Embryonic facial prominence (tissue), 1 donor: ENCODE results near the gene ATR.
"Not testable (repeated sequence)": the region's sequence is repeated elsewhere in the genome, so short reads cannot be mapped to it uniquely, and the experiment has no call there.

ENCODE experiments used
- DNase-seq: peaks from one replicate; pipeline ENCODE4 v3.0.0-alpha.2; 2016; ENCODE audit errors: extremely low spot score

Gene ATR

GRCh38 chr3:142578329-142579223 is at the start of gene ATR:
Gene ATR, minus strand, starts transcription at chr3:142578733. Its CDS starts 29 bp downstream, at chr3:142578704.
- peak; percentile 87 for DNase-seq

GRCh38 chr3:142626971-142627370 is 48.4 kb upstream of the ATR start:
- no peak for DNase-seq

- no peak for DNase-seq
Observed at GRCh38 chr3:142625153-142625440, 46.6 kb upstream of the ATR start.

GRCh38 chr3:142624341-142625152 is 46.0 kb upstream of the ATR start:
- no peak for DNase-seq

GRCh38 chr3:142623194-142623593 is 44.7 kb upstream of the ATR start:
- no peak for DNase-seq

GRCh38 chr3:142622405-142622804 is 43.9 kb upstream of the ATR start:
- DNase-seq: no peak

GRCh38 chr3:142618917-142619461 is 40.5 kb upstream of the ATR start:
- DNase-seq: no peak

- DNase-seq: no peak
Observed at GRCh38 chr3:142615171-142615570, 36.6 kb upstream of the ATR start.

- DNase-seq: no peak
Observed at GRCh38 chr3:142614059-142614626, 35.6 kb upstream of the ATR start.

- DNase-seq: no peak
Observed at GRCh38 chr3:142613491-142613890, 35.0 kb upstream of the ATR start.

- no peak for DNase-seq
Observed at GRCh38 chr3:142611206-142611605, 32.7 kb upstream of the ATR start.

GRCh38 chr3:142609136-142609535 is 30.6 kb upstream of the ATR start:
- DNase-seq: no peak

- no peak for DNase-seq
Observed at GRCh38 chr3:142608631-142609030, 30.1 kb upstream of the ATR start.

GRCh38 chr3:142604940-142605339 is 26.4 kb upstream of the ATR start:
- DNase-seq: no peak

GRCh38 chr3:142603386-142603705 is 24.8 kb upstream of the ATR start:
- not testable (repeated sequence) for DNase-seq

GRCh38 chr3:142602619-142603385 is 24.3 kb upstream of the ATR start:
- DNase-seq: no peak

- DNase-seq: no peak
Observed at GRCh38 chr3:142601713-142602112, 23.2 kb upstream of the ATR start.

GRCh38 chr3:142597906-142598305 is 19.4 kb upstream of the ATR start:
- DNase-seq: no peak

- DNase-seq: no peak
Observed at GRCh38 chr3:142596726-142597088, 18.2 kb upstream of the ATR start.

- DNase-seq: peak; percentile 25
Observed at GRCh38 chr3:142595951-142596725, 17.6 kb upstream of the ATR start, which contains the start of gene PLS1. Gene PLS1, plus strand, starts transcription at chr3:142596393. Its CDS starts 67,845 bp downstream, at chr3:142664238.

GRCh38 chr3:142595581-142595950 is 17.0 kb upstream of the ATR start:
- peak; percentile 16 for DNase-seq
